B cell (primary cell): ENCODE data around the gene CHIT1. TPM values are rescaled to one million over a fixed set of nuclear protein-coding genes. Genes with fewer than 3 reads are reported as not detected.

ENCODE experiments used
- ATAC-seq: fragments of 200-7000 bp; cut with Tn5 transposase; one replicate; pipeline ENCODE4 v1.10.0; 2021; ENCODE audit warnings: low read depth, mild to moderate bottlenecking, moderate number of reproducible peaks, moderate library complexity
- CTCF ChIA-PET: fragments of 350-600 bp; sonication (Branson Sonifier 250); formaldehyde crosslinking; loops from one replicate; lab custom pipeline; 2021; ENCODE audit warnings: antibody characterized with exemption, inconsistent platforms; lab: Charles Lee
- POLR2A ChIA-PET: fragments of 350-600 bp; sonication (Branson Sonifier 250); formaldehyde crosslinking; loops from one replicate; lab custom pipeline; 2021; ENCODE audit warnings: antibody characterized with exemption; lab: Charles Lee
- DNase-seq: peaks from one replicate; pipeline ENCODE4 v3.0.0; 2013
- H2AFZ ChIP-seq: 2 replicates; pipeline ENCODE4 v1.6.1; 2012; ENCODE audit warnings: mild to moderate bottlenecking, low read depth, low read length; ENCODE audit not compliant: insufficient read depth, poor library complexity, severe bottlenecking
- H3K27ac ChIP-seq, 2 donors: 1 replicate in 1 of 2; 2 replicates in 1 of 2; pipeline ENCODE4 v1.5.1; 2012 to 2013; ENCODE audit warnings: low read length in 2 of 2, mild to moderate bottlenecking in 2 of 2, moderate library complexity in 1 of 2
- H3K27me3 ChIP-seq, 4 experiments: fragments of 200-600 bp in 1 of 4; sonication (generic) in 1 of 4; replicated peaks in 1 of 4; 1 replicate in 2 of 4; 2 replicates in 2 of 4; pipeline versions ENCODE4 v1.6.1 to v1.7.0; 2013 to 2016; ENCODE audit warnings: low read length in 3 of 4, mild to moderate bottlenecking in 2 of 4, mixed read lengths in 1 of 4, moderate library complexity in 1 of 4; ENCODE audit not compliant: insufficient read depth in 4 of 4, control insufficient read depth in 3 of 4; ENCODE audit errors: control extremely low read depth in 1 of 4
- H3K36me3 ChIP-seq, 2 experiments: replicated peaks in 1 of 2; 1 replicate in 1 of 2; 2 replicates in 1 of 2; pipeline versions ENCODE4 v1.6.1 to v1.7.1; 2013; ENCODE audit warnings: low read length in 1 of 2; ENCODE audit not compliant: insufficient read depth in 2 of 2, control insufficient read depth in 1 of 2; ENCODE audit errors: control extremely low read depth in 1 of 2, extremely low read depth in 1 of 2
- H3K4me1 ChIP-seq, 2 donors: fragments of 200-600 bp in 1 of 2; sonication (generic) in 1 of 2; 1 replicate in 1 of 2; 2 replicates in 1 of 2; pipeline versions ENCODE4 v1.5.1 to v1.6.1; 2013 to 2017; ENCODE audit warnings: low read length in 2 of 2; ENCODE audit not compliant: control insufficient read depth in 2 of 2, insufficient read depth in 2 of 2
- H3K4me2 ChIP-seq: replicated peaks from 2 replicates; pipeline ENCODE3; 2012; ENCODE audit warnings: mild to moderate bottlenecking, low read depth, low read length; ENCODE audit not compliant: poor library complexity, severe bottlenecking
- H3K4me3 ChIP-seq, 5 experiments: fragments of 200-600 bp in 1 of 5; sonication (generic) in 1 of 5; 1 replicate in 3 of 5; 2 replicates in 2 of 5; pipeline versions ENCODE4 v1.5.1 to v1.7.0; 2011 to 2016; ENCODE audit warnings: low read length in 4 of 5, mild to moderate bottlenecking in 4 of 5, low read depth in 2 of 5, control low read depth in 1 of 5, moderate library complexity in 1 of 5; ENCODE audit not compliant: insufficient read depth in 1 of 5; ENCODE audit errors: control extremely low read depth in 1 of 5, extremely low read depth in 1 of 5
- H3K79me2 ChIP-seq: fragments of 200-600 bp; sonication (generic); one replicate; pipeline ENCODE4 v1.6.0; 2016; ENCODE audit warnings: low read length; ENCODE audit not compliant: control insufficient read depth, insufficient read depth
- H3K9ac ChIP-seq: fragments of 200-600 bp; sonication (generic); 2 replicates; pipeline ENCODE4 v1.6.1; 2017; ENCODE audit warnings: mild to moderate bottlenecking, low read length, moderate library complexity
- H3K9me3 ChIP-seq, 3 donors: one replicate each; pipeline versions ENCODE4 v1.6.1 to v1.7.1; 2013; ENCODE audit warnings: low read length in 2 of 3; ENCODE audit not compliant: control insufficient read depth in 2 of 3, insufficient read depth in 1 of 3; ENCODE audit errors: control extremely low read depth in 1 of 3
- H4K20me1 ChIP-seq: 2 replicates; pipeline ENCODE4 v1.6.0; 2012; ENCODE audit warnings: mild to moderate bottlenecking, low read length; ENCODE audit not compliant: insufficient read depth, control insufficient read depth, poor library complexity, severe bottlenecking
- H3K27ac Mint-ChIP-seq: one replicate; pipeline ENCODE4 v1.8.0; 2021; ENCODE audit warnings: mixed read lengths
- H3K27me3 Mint-ChIP-seq: one replicate; pipeline ENCODE4 v1.8.0; 2021; ENCODE audit warnings: mixed read lengths
- H3K4me1 Mint-ChIP-seq: one replicate; pipeline ENCODE4 v1.8.0; 2021; ENCODE audit warnings: mixed read lengths
- H3K4me3 Mint-ChIP-seq: one replicate; pipeline ENCODE4 v1.8.0; 2021; ENCODE audit warnings: mixed read lengths
- H3K9me3 Mint-ChIP-seq: one replicate; pipeline ENCODE4 v1.8.0; 2022; ENCODE audit warnings: mixed read lengths; ENCODE audit not compliant: insufficient read depth
- EZH2 ChIP-seq: IDR thresholded peaks from 2 replicates; pipeline ENCODE4 v1.6.1; 2012; ENCODE audit warnings: borderline replicate concordance, low read depth, mild to moderate bottlenecking, moderate library complexity, low read length; ENCODE audit not compliant: insufficient read depth, poor library complexity, severe bottlenecking
- WGBS: methylation state at CpG from one replicate; pipeline ENCODE4 v1.1.5; 2013; ENCODE audit warnings: missing lambda C conversion rate; ENCODE audit not compliant: insufficient coverage; 5-methylcytosine and 5-hydroxymethylcytosine counted together
- intact Hi-C: fragments of 100-400 bp; cut with micrococcal nuclease; formaldehyde crosslinking; loops from one replicate; pipeline ENCODE4 v1.10.0; 2022
- polyA plus RNA-seq: library from polyadenylated mRNA; depleted of rRNA; stranded (reverse); fragments of >200 nt; gene quantifications from 2 replicates; pipeline ENCODE4 v1.2.3, GENCODE V29; 2012
- total RNA-seq, 2 donors: library from RNA; stranded (reverse); fragments of 120-200 nt in 1 of 2; gene quantifications; 1 replicate in 1 of 2; 2 replicates in 1 of 2; pipeline versions ENCODE4 v1.2.3 to v1.2.4, GENCODE V29; 2013 to 2022
- TF ChIP-seq, protein P1 (sequence below): fragments of 200-600 bp; IDR thresholded peaks from one replicate; pipeline ENCODE4 v1.8.0; 2022; ENCODE audit warnings: antibody characterized with exemption, mild to moderate bottlenecking

Gene CHIT1
- total and polyA plus RNA-seq, 2 donors (not counting 1 experiment from before 2014, with no cell fraction given) = 2.0 to 8.2 TPM

DNA sequence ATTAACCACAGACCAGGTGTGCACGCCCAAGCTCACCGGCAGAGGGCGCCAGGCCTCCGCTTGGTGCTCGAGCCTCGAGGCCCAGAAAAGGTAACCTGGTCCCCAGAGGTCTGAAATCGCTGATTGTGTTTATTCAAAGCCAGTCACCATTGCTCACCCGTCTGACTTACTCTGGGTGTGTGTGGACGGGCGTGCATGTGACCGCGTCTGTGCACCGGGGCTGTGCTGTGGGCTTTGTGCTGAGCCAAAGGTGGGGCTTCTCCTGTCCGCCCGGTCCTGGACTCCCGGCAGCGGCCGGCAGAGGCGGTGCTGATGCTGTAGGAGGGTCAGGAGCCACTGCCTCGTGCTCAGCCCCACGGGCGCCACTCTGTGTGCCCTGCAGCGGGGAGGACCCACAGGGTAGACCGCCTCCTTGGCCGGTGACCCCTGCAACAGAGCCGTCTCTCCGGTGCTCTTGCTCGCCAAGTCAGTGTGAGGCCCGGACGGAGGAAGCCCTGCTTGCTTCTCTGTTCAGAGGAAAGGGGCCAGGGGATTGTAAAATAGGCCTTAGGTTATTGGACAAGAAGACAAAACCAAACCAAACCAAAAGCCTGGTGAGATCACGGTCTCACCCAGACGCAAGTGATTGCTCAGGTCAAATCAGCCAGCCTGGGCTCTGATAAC lies 43.9 kb upstream of the CHIT1 start:
- no peaks in the 10 kb centered on the region for H3K9me3 ChIP-seq
- CTCF ChIA-PET = interaction anchor here (0.5 to 37.7 kb wide), 20 partner anchors 10 to 386 kb away, joined by 3 to 1776 read pairs (median 5); partner anchors contain the start of genes BTG2, FMOD and OPTC
- peak overlapping the region; percentile 78 for H3K9ac ChIP-seq
- no peaks in the 10 kb centered on the region for H3K27me3 Mint-ChIP-seq
- H3K36me3 ChIP-seq = no peaks in the 10 kb centered on the region
- 15% methylated on average over 26 of the region's 32 CpGs for WGBS
- DNase-seq (peak; percentile 95), ATAC-seq (peak; percentile 78)
- H3K4me1 ChIP-seq = peaks cover 72 to 77% of the 10 kb centered on the region in 2 donors
- peaks cover 75% of the 10 kb centered on the region for H3K79me2 ChIP-seq
- POLR2A ChIA-PET = interaction anchor here (0.7 to 16.0 kb wide), 12 partner anchors 15 to 677 kb away, joined by 3 to 307 read pairs (median 6); partner anchors contain the start of gene BTG2
- H2AFZ ChIP-seq = peak overlapping the region; percentile 70
- H3K4me3 ChIP-seq = peak overlapping the region; percentile 45 to 83 (median 61)
- H3K4me2 ChIP-seq = peak overlapping the region; percentile 97
- H4K20me1 ChIP-seq = no peaks in the 10 kb centered on the region
- peak overlapping the region; percentile 86 for H3K4me3 Mint-ChIP-seq
- peak overlapping the region; percentile 86 for H3K27ac Mint-ChIP-seq
- peak overlapping the region; percentile 62 to 84 for H3K27ac ChIP-seq
- no peaks in the 10 kb centered on the region for H3K27me3 ChIP-seq
- no peak for TF ChIP-seq EZH2
- TF ChIP-seq, protein P1, sequence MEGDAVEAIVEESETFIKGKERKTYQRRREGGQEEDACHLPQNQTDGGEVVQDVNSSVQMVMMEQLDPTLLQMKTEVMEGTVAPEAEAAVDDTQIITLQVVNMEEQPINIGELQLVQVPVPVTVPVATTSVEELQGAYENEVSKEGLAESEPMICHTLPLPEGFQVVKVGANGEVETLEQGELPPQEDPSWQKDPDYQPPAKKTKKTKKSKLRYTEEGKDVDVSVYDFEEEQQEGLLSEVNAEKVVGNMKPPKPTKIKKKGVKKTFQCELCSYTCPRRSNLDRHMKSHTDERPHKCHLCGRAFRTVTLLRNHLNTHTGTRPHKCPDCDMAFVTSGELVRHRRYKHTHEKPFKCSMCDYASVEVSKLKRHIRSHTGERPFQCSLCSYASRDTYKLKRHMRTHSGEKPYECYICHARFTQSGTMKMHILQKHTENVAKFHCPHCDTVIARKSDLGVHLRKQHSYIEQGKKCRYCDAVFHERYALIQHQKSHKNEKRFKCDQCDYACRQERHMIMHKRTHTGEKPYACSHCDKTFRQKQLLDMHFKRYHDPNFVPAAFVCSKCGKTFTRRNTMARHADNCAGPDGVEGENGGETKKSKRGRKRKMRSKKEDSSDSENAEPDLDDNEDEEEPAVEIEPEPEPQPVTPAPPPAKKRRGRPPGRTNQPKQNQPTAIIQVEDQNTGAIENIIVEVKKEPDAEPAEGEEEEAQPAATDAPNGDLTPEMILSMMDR = peak; percentile 99
- intact Hi-C loops = loop anchor here (1.0 kb wide), 4 partner anchors 16 to 65 kb away; partner anchors contain the start of gene BTG2
- H3K4me1 Mint-ChIP-seq = peaks cover 67% of the 10 kb centered on the region
- no peaks in the 10 kb centered on the region for H3K9me3 Mint-ChIP-seq
